ENCODE data around the gene GALNT6. TPM values are rescaled to one million over a fixed set of nuclear protein-coding genes. Genes with fewer than 3 reads are reported as not detected.
A peak's percentile ranks its signal among the peaks of the same experiment; 100 is the strongest.

Gene GALNT6
- total and polyA plus RNA-seq, 8 donors, result 3.4 to 155 (median 24.6) TPM

GRCh38 chr12:51405801-51406207 is 14.6 kb upstream of the GALNT6 start:
- H3K9me3 ChIP-seq, result no peaks in the 10 kb centered on the region
- H3K4me1 ChIP-seq, result peaks cover 0 to 20% (median 1%) of the 10 kb centered on the region in 4 donors
- peak in 1 of 2 donors; percentile 77 for DNase-seq
- peak overlapping the region in 4 of 5 donors; percentile 24 to 62 (median 60) for H3K27ac ChIP-seq
- intact Hi-C loops (cut with DNase I; ENCODE audit: low total_unique reads), result no loop called here
- peaks cover 0 to 11% (median 0%) of the 10 kb centered on the region in 3 donors for H3K27me3 ChIP-seq
- 58 to 79% (median 69%) methylated on average over 3 of the region's 3 CpGs for WGBS, 5 donors
- no peaks in the 10 kb centered on the region for H3K36me3 ChIP-seq
- TF ChIP-seq POLR2A (IDR thresholded peaks at IDR 0.05) (no peak), POLR2AphosphoS5 (IDR thresholded peaks at IDR 0.05) (no peak), EP300 (IDR thresholded peaks at IDR 0.05) (no peak)
- TF ChIP-seq, protein P1, sequence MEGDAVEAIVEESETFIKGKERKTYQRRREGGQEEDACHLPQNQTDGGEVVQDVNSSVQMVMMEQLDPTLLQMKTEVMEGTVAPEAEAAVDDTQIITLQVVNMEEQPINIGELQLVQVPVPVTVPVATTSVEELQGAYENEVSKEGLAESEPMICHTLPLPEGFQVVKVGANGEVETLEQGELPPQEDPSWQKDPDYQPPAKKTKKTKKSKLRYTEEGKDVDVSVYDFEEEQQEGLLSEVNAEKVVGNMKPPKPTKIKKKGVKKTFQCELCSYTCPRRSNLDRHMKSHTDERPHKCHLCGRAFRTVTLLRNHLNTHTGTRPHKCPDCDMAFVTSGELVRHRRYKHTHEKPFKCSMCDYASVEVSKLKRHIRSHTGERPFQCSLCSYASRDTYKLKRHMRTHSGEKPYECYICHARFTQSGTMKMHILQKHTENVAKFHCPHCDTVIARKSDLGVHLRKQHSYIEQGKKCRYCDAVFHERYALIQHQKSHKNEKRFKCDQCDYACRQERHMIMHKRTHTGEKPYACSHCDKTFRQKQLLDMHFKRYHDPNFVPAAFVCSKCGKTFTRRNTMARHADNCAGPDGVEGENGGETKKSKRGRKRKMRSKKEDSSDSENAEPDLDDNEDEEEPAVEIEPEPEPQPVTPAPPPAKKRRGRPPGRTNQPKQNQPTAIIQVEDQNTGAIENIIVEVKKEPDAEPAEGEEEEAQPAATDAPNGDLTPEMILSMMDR (IDR thresholded peaks at IDR 0.05), result no peak
- no peak overlapping the region for H3K4me3 ChIP-seq

DNA sequence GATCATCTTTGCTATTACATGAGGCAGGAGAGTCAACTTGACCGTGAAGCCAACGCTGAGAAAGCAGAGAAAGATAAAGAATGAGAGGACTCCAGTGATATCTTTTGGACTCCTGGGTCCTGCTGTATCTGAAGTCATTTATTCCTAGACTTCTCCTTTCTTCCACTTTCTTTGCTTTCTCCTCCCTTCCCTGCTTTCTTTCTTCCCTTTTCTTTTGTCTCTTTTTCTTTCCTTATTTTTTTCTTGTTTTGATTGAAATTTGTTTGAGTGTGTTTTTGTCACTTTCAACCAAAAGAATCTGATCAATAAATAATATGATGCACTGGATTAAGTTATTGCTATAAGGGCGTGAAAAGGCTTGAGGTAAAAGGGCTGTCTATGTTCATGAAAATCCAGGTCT is 13.4 kb upstream of the GALNT6 start:
- intact Hi-C loops (cut with DNase I; ENCODE audit: low total_unique reads), result no loop called here
- no peak overlapping the region for H3K4me3 ChIP-seq
- H3K4me1 ChIP-seq, result peaks cover 0 to 20% (median 0%) of the 10 kb centered on the region in 4 donors
- H3K27ac ChIP-seq, result no peak overlapping the region
- no peak for TF ChIP-seq POLR2A (IDR thresholded peaks at IDR 0.05)
- TF ChIP-seq POLR2AphosphoS5 (IDR thresholded peaks at IDR 0.05), result no peak
- TF ChIP-seq EP300 (IDR thresholded peaks at IDR 0.05), result no peak
- TF ChIP-seq, protein P1 (IDR thresholded peaks at IDR 0.05), result no peak
- DNase-seq, result no peak
- H3K9me3 ChIP-seq, result no peaks in the 10 kb centered on the region
- H3K36me3 ChIP-seq, result no peaks in the 10 kb centered on the region
- 88 to 95% (median 95%) methylated on average over 3 of the region's 3 CpGs for WGBS, 5 donors
- H3K27me3 ChIP-seq, result peaks cover 0 to 11% (median 0%) of the 10 kb centered on the region in 3 donors

- 68 to 91% (median 89%) methylated on average over 3 to 4 of the region's 4 CpGs for WGBS, 5 donors
- intact Hi-C loops (cut with DNase I; ENCODE audit: low total_unique reads), result no loop called here
- Histone ChIP-seq H3K4me1 (peaks cover 0 to 20% (median 0%) of the 10 kb centered on the region in 4 donors), H3K36me3 (no peaks in the 10 kb centered on the region), H3K27me3 (peaks cover 0 to 11% (median 0%) of the 10 kb centered on the region in 3 donors), H3K9me3 (no peaks in the 10 kb centered on the region), H3K4me3 (no peak overlapping the region), H3K27ac (no peak overlapping the region)
- TF ChIP-seq POLR2AphosphoS5 (IDR thresholded peaks at IDR 0.05) (no peak), POLR2A (IDR thresholded peaks at IDR 0.05) (no peak), EP300 (IDR thresholded peaks at IDR 0.05) (no peak)
- TF ChIP-seq, protein P1 (IDR thresholded peaks at IDR 0.05), result no peak
- DNase-seq, result no peak
These were observed 12.5 kb upstream of the GALNT6 start for GRCh38 chr12:51403681-51404136.

DNA sequence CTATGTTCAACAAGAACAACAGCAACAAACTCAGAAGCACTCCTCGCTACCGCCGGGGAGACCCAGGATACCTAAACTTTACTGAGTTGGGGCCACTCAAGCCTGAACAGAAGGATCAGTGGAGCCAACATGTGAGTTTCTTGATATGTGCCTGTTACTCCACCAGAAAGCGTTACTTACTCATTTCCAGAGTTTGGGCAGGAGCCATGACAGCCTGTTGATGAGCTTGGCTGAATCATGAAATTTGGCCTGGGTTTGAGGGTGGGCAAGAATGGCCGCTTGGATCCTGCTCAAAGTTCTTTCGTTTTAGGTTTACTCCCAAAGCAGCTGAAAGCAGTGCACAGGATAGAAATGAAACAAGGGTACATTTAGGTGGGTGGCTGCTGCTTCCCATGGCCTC is 12.0 kb upstream of the GALNT6 start:
- H3K4me3 ChIP-seq, result no peak overlapping the region
- peaks cover 0 to 20% (median 0%) of the 10 kb centered on the region in 4 donors for H3K4me1 ChIP-seq
- no peaks in the 10 kb centered on the region for H3K9me3 ChIP-seq
- H3K36me3 ChIP-seq, result no peaks in the 10 kb centered on the region
- no peak for TF ChIP-seq POLR2AphosphoS5 (IDR thresholded peaks at IDR 0.05)
- no peak for TF ChIP-seq EP300 (IDR thresholded peaks at IDR 0.05)
- TF ChIP-seq, protein P1 (IDR thresholded peaks at IDR 0.05), result no peak
- no peak for TF ChIP-seq POLR2A (IDR thresholded peaks at IDR 0.05)
- no peak for DNase-seq
- 84 to 97% (median 95%) methylated on average over 6 of the region's 6 CpGs for WGBS, 5 donors
- H3K27ac ChIP-seq, result no peak overlapping the region
- intact Hi-C loops (cut with DNase I; ENCODE audit: low total_unique reads), result no loop called here
- H3K27me3 ChIP-seq, result peaks cover 0 to 11% (median 0%) of the 10 kb centered on the region in 3 donors

Data from stomach (tissue), 9 donors.